ENCODE measurements around the gene SEC23A. TPM values are rescaled to one million over a fixed set of nuclear protein-coding genes. Genes with fewer than 3 reads are reported as not detected.

Gene SEC23A
- total and polyA plus RNA-seq, 2 donors (not counting 3 experiments of a cell fraction or from before 2014, with no cell fraction given) = 78.3 to 155 TPM

GRCh38 chr14:39028620-39029019 is 74.4 kb downstream of the SEC23A start:
- no TSS peak for BruUV-seq (replicated peaks)
- no peaks in the 10 kb centered on the region for H3K4me1 ChIP-seq (ENCODE audit: control insufficient read depth, extremely low read depth, insufficient read depth, low read length)
- H2AFZ ChIP-seq (ENCODE audit: low read depth, low read length) = no peak overlapping the region
- ChIA-PET CTCF (no interaction called here), POLR2A (no interaction called here)
- H3K9ac ChIP-seq (replicated peaks; ENCODE audit: extremely low read depth, insufficient read depth, low read length) = no peak overlapping the region
- H3K9me1 ChIP-seq (replicated peaks; ENCODE audit: control insufficient read depth, extremely low read depth, insufficient read depth, low read length) = no peaks in the 10 kb centered on the region
- H3K79me2 ChIP-seq (ENCODE audit: control insufficient read depth, insufficient read depth, low read length) = no peaks in the 10 kb centered on the region
- dilution Hi-C loops (cut with MboI; ENCODE audit: extremely low pct_ligation_motif_present, low sequenced_read_pairs) = no loop called here
- H4K20me1 ChIP-seq (replicated peaks; ENCODE audit: control insufficient read depth, extremely low read depth, insufficient read depth, low read length) = no peaks in the 10 kb centered on the region
- no peak overlapping the region for H3K27ac ChIP-seq (ENCODE audit: insufficient read depth, low read depth, low read length)
- TF ChIP-seq POLR2AphosphoS5 (IDR thresholded peaks at IDR 0.05; ENCODE audit: insufficient read depth, low read depth, low read length) (no peak), EZH2 (IDR thresholded peaks at IDR 0.05; ENCODE audit: borderline replicate concordance, low read depth, low read length, severe bottlenecking) (no peak), JUN (IDR thresholded peaks at IDR 0.05; ENCODE audit: borderline replicate concordance, insufficient read depth, insufficient read length, low read depth) (no peak), GATA2 (IDR thresholded peaks at IDR 0.05; ENCODE audit: insufficient read depth, insufficient read length, low read depth, low read length) (no peak), MAX (IDR thresholded peaks at IDR 0.05; ENCODE audit: insufficient read depth, insufficient read length) (no peak), CTCF (IDR thresholded peaks at IDR 0.05; ENCODE audit: extremely low read depth in 1 of 2, insufficient read depth in 1 of 2, low read depth in 1 of 2, low read length in 2 of 2) (no peak), POLR2A (IDR thresholded peaks at IDR 0.05; ENCODE audit: low read depth, low read length) (no peak), FOS (IDR thresholded peaks at IDR 0.05; ENCODE audit: borderline replicate concordance, insufficient read depth, low read length) (no peak), MYC (IDR thresholded peaks at IDR 0.05; ENCODE audit: low read depth, low read length) (no peak)
- no peak overlapping the region for H3K4me3 ChIP-seq (replicated peaks in 1 of 3; ENCODE audit: insufficient read depth in 1 of 3, low read depth in 1 of 3, low read length in 3 of 3)
- no peaks in the 10 kb centered on the region for H3K27me3 ChIP-seq (ENCODE audit: control insufficient read depth in 2 of 2, insufficient read depth in 2 of 2, low read length in 2 of 2)
- H3K36me3 ChIP-seq (ENCODE audit: control insufficient read depth in 2 of 2, extremely low read depth in 1 of 2, insufficient read depth in 2 of 2, low read length in 2 of 2) = peaks cover 10 to 15% of the 10 kb centered on the region in 2 experiments
- FAIRE-seq (no peak), DNase-seq (ENCODE audit: low read depth, low spot score) (no peak)
- intact Hi-C loops (cut with micrococcal nuclease) = no loop called here
- no peak overlapping the region for H3K4me2 ChIP-seq (ENCODE audit: insufficient read depth, low read length)
- no peaks in the 10 kb centered on the region for H3K9me3 ChIP-seq (replicated peaks; ENCODE audit: control insufficient read depth, insufficient read depth, low read length)
